ENCODE results near the gene PRKAR1B. TPM values are rescaled to one million over a fixed set of nuclear protein-coding genes. Genes with fewer than 3 reads are reported as not detected.
"Not testable (repeated sequence)": the region's sequence is repeated elsewhere in the genome, so short reads cannot be mapped to it uniquely, and the experiment has no call there.

PRKAR1B gene
- total RNA-seq, 2 donors from 2014 or later: 15.6 to 18.4 TPM

DNA sequence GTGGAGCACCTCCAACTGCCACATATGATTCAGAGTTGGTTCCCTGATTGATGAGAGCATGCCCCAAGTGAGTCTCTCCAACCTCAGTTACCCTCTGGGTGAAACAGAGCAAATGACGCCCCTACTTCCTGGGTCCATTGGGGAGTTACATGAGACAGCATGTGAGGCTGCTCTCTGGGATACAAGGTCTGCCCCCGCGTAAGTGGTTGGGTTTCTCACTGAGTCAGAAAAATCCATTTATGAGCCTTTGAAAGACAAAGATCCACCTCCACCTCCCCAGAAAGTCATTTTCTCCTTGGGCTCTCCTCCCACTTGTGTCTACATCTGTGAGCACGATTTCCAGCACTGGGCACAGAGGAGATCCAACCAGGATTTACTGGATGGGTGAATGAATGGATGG lies 71.3 kb downstream of the PRKAR1B start:
- H3K4me1 ChIP-seq (ENCODE audit: control insufficient read depth in 1 of 2, low read depth in 2 of 2): no peaks in the 10 kb centered on the region
- H3K27ac ChIP-seq: no peak overlapping the region
- H3K4me3 ChIP-seq: no peak overlapping the region
- TF ChIP-seq, protein P1, sequence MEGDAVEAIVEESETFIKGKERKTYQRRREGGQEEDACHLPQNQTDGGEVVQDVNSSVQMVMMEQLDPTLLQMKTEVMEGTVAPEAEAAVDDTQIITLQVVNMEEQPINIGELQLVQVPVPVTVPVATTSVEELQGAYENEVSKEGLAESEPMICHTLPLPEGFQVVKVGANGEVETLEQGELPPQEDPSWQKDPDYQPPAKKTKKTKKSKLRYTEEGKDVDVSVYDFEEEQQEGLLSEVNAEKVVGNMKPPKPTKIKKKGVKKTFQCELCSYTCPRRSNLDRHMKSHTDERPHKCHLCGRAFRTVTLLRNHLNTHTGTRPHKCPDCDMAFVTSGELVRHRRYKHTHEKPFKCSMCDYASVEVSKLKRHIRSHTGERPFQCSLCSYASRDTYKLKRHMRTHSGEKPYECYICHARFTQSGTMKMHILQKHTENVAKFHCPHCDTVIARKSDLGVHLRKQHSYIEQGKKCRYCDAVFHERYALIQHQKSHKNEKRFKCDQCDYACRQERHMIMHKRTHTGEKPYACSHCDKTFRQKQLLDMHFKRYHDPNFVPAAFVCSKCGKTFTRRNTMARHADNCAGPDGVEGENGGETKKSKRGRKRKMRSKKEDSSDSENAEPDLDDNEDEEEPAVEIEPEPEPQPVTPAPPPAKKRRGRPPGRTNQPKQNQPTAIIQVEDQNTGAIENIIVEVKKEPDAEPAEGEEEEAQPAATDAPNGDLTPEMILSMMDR (IDR thresholded peaks at IDR 0.05): no peak
- H3K36me3 ChIP-seq: no peaks in the 10 kb centered on the region
- H3K27me3 ChIP-seq (replicated peaks; ENCODE audit: insufficient read depth): no peaks in the 10 kb centered on the region
- H3K9me3 ChIP-seq: no peaks in the 10 kb centered on the region
- ATAC-seq (ENCODE audit: insufficient number of reproducible peaks, low FRiP score, low read depth) (no peak), DNase-seq (ENCODE audit: low spot score) (no peak)

DNA sequence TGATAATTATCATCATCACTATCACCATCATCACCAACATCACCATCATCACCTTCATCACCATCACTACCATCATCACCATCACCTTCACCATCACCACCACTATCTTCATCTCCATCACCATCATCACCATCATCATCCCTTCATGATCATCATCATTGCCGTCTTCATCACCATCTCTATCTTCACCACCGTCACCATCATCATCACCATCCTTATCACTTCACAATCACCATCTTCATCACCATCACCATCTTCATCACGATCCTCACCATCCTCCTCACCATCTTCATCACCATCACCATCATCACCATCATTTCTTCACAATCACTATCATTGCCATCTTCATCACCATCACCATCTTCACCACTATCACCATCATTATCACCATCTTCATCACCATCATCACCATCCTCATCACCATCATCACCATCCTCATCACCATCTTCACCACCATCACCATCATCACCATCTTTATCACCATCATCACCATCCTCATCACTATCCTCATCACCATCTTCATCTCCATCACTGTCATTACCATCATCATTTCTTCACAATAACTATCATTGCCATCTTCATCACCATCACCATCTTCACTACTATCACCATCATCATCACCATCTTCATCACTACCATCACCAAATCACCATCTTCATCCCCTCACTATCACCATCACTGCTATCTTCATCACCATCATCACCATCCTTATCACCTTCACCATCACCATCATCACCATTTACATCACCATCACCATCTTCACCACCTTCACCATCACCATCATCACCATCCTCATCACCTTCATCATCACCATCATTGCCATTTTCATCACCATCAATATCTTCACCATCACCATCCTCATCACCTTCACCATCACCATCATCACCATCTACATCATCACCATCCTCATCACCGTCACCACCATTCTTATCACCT lies 73.0 kb downstream of the PRKAR1B start:
- H3K27ac ChIP-seq: no peak overlapping the region
- DNase-seq (ENCODE audit: low spot score) (no peak), ATAC-seq (ENCODE audit: insufficient number of reproducible peaks, low FRiP score, low read depth) (no peak)
- no peaks in the 10 kb centered on the region for H3K4me1 ChIP-seq (ENCODE audit: control insufficient read depth in 1 of 2, low read depth in 2 of 2)
- H3K27me3 ChIP-seq (replicated peaks; ENCODE audit: insufficient read depth): no peaks in the 10 kb centered on the region
- TF ChIP-seq, protein P1 (IDR thresholded peaks at IDR 0.05): no peak
- H3K4me3 ChIP-seq: no peak overlapping the region
- no peaks in the 10 kb centered on the region for H3K36me3 ChIP-seq
- no peaks in the 10 kb centered on the region for H3K9me3 ChIP-seq

DNA sequence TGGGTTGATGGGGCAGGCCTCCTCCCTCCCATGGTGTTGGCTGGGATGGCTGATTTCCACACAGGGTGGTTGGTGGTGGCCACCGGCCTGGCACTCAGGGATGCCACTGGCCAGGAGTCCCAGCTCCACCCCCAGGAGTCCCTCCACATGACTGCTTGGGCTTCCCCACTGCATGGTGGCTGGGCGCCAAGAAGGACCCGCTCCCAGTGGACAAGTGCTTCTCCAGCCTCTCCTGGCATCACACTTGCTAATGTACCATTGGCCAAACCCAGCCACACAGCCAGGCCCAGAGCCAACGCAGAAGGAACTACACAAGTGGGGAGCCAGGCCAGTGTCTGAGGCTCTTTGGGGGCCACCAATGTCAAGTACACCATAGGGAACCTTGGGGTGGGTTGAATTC lies 74.2 kb downstream of the PRKAR1B start:
- H3K4me1 ChIP-seq (ENCODE audit: control insufficient read depth in 1 of 2, low read depth in 2 of 2): no peaks in the 10 kb centered on the region
- ATAC-seq (ENCODE audit: insufficient number of reproducible peaks, low FRiP score, low read depth) (no peak), DNase-seq (ENCODE audit: low spot score) (no peak)
- H3K9me3 ChIP-seq: no peaks in the 10 kb centered on the region
- TF ChIP-seq, protein P1 (IDR thresholded peaks at IDR 0.05): no peak
- no peak overlapping the region for H3K27ac ChIP-seq
- H3K4me3 ChIP-seq: no peak overlapping the region
- H3K27me3 ChIP-seq (replicated peaks; ENCODE audit: insufficient read depth): no peaks in the 10 kb centered on the region
- H3K36me3 ChIP-seq: no peaks in the 10 kb centered on the region

DNA sequence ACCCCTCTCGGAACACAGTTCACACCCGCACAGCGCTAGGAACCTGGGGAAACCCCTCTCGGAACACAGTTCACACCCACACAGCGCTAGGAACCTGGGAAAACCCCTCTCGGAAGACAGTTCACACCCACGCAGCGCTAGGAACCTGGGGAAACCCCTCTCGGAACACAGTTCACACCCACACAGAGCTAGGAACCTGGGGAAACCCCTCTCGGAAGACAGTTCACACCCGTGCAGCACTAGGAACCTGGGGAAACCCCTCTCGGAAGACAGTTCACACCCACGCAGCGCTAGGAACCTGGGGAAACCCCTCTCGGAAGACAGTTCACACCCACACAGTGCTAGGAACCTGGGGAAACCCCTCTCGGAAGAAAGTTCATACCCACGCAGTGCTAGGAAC lies 74.9 kb downstream of the PRKAR1B start:
- H3K27ac ChIP-seq; H3K9me3 ChIP-seq; H3K27me3 ChIP-seq (replicated peaks; ENCODE audit: insufficient read depth); H3K4me3 ChIP-seq; ATAC-seq (ENCODE audit: insufficient number of reproducible peaks, low FRiP score, low read depth); H3K36me3 ChIP-seq; H3K4me1 ChIP-seq (ENCODE audit: control insufficient read depth in 1 of 2, low read depth in 2 of 2); DNase-seq (ENCODE audit: low spot score): not testable (repeated sequence)

DNA sequence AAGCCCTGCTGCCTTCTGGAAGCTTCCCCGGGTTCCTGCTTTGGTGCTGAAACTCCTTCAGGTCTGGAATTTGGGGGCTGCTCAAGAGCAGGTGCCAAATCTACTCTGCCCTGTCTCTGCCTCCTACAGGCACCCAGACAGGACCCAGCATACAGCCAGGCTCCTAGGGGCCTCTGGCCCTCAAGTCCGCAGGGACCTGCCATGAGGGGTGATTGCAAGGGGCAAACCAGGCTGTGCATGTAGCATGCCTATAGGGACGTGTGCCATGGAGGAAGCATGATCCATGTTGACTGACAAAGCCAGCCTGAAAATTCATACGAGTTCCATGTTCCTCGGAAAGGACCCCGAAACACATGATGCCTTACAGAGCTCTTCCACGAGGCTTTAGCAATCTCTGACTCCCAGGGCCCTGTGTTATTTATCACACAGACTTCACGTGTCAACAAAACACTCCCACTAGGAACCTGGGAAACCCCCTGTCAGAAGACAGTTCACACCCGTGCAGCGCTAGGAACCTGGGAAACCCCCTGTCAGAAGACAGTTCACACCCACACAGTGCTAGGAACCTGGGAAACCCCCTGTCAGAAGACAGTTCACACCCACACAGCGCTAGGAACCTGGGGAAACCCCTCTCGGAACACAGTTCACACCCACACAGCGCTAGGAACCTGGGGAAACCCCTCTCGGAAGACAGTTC lies 75.9 kb downstream of the PRKAR1B start:
- H3K9me3 ChIP-seq: no peaks in the 10 kb centered on the region
- TF ChIP-seq, protein P1 (IDR thresholded peaks at IDR 0.05): no peak
- H3K4me3 ChIP-seq: no peak overlapping the region
- no peaks in the 10 kb centered on the region for H3K36me3 ChIP-seq
- no peak for ATAC-seq (ENCODE audit: insufficient number of reproducible peaks, low FRiP score, low read depth)
- no peaks in the 10 kb centered on the region for H3K4me1 ChIP-seq (ENCODE audit: control insufficient read depth in 1 of 2, low read depth in 2 of 2)
- H3K27ac ChIP-seq: no peak overlapping the region
- DNase-seq (ENCODE audit: low spot score): no peak
- no peaks in the 10 kb centered on the region for H3K27me3 ChIP-seq (replicated peaks; ENCODE audit: insufficient read depth)

All from thoracic aorta (tissue), 2 donors.